Measurements from ENCODE around the gene ERGIC3.
A peak's percentile ranks its signal among the peaks of the same experiment; 100 is the strongest.

Gene ERGIC3

GRCh38 chr20:35561671-35562070 lies 19.8 kb downstream of the ERGIC3 start:
- DNase-seq (ENCODE audit: low spot score): no peak

GRCh38 chr20:35562541-35563110 lies 20.7 kb downstream of the ERGIC3 start:
- no peak for DNase-seq (ENCODE audit: low spot score)

DNA sequence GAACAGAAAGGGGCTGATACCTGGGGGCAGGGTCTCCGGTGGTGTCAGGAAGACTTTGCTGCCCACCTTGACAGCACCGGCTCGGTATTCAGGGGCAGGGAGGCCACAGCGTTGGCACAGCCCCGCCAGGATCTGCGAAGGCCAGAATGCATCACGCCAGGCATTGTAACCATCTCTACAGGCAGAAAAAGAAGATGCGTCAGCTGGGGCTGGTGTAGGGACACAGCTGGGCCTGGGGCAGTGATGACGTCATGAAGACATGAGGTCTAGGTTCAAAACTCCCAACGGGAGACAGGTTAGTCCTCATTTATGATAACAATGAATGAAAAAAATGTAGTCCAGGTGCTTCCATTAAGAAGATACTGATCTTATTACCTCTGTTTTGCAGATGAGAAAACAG lies 22.0 kb downstream of the ERGIC3 start:
- no peak for DNase-seq (ENCODE audit: low spot score)

DNA sequence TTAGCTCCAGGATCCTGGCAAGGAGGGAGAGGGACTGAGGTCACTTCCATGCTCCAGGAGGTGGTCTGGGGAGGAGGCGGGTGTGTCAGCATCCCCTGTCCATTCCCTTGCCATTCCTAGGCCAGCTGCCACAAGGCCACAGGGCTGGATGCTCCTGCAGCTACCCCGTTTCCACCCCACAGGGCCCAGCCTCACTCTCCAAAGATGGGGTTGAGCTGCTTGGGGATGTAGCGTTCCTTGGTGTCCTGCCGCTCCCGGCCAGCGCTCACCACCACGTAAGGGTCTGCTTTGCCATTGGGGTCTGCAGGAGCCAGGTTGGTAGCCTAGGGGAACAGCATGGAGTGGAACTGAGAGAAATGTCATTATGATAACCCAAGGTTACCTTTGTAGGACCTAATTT lies 23.0 kb downstream of the ERGIC3 start:
- DNase-seq (ENCODE audit: low spot score): no peak

GRCh38 chr20:35568645-35569044 lies 26.8 kb downstream of the ERGIC3 start:
- peak; percentile 22 for DNase-seq (ENCODE audit: low spot score)

- peak; percentile 8 for DNase-seq (ENCODE audit: low spot score)
Measured at GRCh38 chr20:35571555-35571954, 29.7 kb downstream of the ERGIC3 start.

DNA sequence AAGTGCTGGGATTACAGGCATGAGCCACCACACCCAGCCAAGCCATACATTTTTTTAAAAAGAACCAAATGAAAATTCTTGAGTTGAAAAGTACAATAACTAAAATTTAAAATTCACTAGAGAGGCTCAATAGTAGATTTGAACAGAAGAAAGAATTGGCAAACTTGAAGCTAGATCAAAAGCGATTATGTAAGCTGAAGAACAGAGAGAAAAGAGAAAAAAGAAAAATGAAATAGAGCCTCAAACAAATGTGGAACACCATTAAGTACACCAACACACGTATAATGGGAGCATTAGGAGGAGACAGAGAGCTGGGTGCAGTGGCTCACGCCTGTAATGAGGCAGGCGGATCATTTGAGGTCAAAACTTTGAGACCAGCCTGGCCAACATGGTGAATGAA lies 31.0 kb downstream of the ERGIC3 start:
- DNase-seq (ENCODE audit: low spot score): no peak

DNA sequence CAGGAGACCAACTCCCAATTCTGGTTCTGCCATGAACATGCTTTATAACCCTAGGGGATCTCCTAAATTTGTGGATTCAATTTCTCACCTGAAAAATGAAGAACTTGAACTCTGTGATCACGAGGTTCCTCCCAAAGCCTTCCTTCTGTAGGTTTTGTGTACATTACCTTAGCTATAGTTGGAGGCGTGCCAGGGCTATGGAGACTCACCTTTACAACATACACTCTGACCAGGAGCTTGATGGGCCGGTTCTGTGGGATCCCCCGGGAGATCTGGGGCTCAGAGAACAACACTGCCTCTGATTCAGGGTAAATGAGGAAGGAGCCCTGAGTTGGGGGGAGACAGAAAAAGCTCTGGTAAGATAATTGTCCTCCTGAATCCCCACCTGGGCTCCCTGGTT lies 34.1 kb downstream of the ERGIC3 start:
- DNase-seq (ENCODE audit: low spot score): no peak

GRCh38 chr20:35576816-35577215 lies 34.9 kb downstream of the ERGIC3 start:
- DNase-seq (ENCODE audit: low spot score): peak; percentile 8

- DNase-seq (ENCODE audit: low spot score): no peak
Measured at GRCh38 chr20:35578469-35578868, 36.6 kb downstream of the ERGIC3 start.

DNA sequence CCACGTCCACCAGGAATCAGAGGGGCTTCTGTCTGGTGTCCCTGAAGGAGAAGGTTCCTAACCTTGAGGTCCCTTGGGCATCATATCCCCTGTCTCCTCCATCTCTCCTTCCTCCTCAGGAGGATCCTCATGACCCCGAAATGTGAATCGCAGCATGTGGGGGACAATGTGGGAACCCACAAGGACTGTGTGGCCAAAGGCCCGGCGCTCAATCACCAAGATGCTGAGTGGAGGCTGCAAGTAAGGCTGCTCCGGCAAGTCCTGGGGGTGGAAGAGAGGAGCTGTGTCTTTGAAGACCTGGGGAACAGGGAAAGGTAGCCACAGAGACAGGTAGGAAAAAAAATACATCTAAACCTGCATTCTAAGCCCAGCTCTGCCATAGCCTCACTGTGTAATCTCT lies 37.3 kb downstream of the ERGIC3 start:
- DNase-seq (ENCODE audit: low spot score): no peak

- no peak for DNase-seq (ENCODE audit: low spot score)
Measured at GRCh38 chr20:35582131-35582530, 40.3 kb downstream of the ERGIC3 start.

DNA sequence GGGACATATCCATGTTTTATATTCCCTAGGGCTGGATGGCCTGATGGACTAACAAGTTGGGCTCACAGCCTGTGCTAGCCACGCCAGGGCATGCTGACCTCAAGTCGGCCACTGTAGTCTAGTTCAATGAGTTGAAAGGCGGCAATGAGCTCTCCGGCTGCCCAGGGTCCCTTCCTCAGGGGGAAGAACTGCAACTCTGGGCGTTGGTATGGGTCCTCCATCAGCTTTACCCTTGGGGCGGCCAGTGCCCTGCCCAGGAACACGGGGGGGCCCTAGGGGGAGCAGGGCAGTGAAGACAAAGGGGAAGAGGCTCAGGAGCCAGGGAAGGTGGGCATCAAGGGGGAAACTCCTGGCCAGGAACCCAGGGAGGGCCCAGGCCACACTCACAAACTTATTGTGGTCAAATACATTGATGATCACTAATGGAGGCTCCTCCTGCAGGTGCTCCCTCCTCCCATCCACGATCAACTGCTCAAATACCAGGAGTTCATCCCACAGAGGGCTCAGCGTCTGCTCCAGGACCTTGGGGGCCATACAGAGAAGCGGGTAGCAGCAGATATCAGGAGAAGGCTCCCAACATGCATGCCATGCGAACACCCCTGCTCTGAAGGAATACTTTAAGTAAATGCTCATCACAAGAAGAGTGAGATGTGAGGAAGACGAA lies 41.0 kb downstream of the ERGIC3 start:
- DNase-seq (ENCODE audit: low spot score): no peak

GRCh38 chr20:35583636-35584560 lies 42.0 kb downstream of the ERGIC3 start:
- DNase-seq (ENCODE audit: low spot score): peak; percentile 14

GRCh38 chr20:35586751-35587425 lies 45.0 kb downstream of the ERGIC3 start:
- no peak for DNase-seq (ENCODE audit: low spot score)

DNA sequence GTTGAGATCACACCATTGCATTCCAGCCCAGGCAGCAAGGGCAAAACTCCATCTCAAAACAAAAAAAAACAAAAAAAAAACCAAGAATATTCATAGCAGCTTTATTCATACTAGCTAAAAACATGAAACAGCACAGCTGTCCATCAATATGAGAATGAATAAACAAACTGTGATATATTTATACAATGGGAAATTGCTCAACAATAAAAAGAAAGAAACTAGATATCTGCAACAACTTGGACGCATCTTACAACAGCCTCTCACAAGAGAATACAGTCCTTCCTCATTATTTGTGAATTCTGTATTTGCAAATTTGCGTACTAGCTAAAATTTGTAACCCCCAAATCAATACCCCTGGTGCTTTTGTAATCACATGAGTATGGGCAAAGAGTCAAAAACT lies 45.6 kb downstream of the ERGIC3 start:
- no peak for DNase-seq (ENCODE audit: low spot score)

DNA sequence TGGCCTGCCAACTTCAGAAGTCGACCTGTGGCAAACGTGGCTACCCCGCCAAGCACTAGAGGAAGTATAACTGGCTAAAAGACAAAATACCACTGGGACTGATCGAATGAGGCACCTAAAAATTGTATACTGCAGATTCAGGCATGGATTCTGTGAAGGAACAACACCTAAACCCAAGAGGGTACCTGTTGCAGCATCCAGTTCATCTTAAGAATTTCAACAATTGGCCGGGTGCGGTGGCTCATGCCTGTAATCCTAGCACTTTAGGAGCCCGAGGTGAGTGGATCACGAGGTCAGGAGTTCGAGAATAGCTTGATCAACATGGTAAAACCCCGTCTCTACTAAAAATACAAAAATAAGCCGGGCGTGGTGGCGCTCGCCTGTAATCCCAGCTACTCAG lies 46.5 kb downstream of the ERGIC3 start:
- no peak for DNase-seq (ENCODE audit: low spot score)

DNA sequence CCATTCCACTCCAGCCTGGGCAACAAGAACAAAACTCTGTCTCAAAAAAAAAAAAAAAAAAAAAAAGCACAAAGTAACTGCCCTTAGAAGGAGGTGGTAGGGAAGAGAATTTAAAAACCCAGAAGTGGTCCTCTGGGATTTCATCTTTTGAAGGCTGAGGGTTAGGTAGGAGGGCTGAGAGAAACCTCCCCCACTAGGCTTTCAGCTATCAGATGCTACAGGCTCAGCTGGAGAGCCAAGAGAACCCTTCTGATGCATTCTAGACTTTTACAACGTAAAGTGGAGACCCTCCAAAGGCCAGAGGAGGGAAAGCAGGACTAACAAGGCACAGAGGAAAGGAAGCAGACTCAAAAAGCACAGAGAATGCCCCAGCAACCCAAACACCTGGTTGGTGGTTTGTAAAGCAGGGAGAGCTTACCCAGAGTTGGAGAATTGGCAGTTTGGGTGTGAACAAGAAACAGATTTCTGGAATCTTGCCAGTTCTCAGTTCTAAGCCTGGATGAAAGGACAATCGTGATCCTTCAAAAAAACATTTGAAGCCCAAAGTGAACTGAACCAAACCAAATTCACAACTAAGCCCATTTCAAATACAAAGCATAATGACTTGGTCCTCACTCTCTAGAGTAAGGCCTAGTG lies 50.6 kb downstream of the ERGIC3 start:
- DNase-seq (ENCODE audit: low spot score): no peak

DNA sequence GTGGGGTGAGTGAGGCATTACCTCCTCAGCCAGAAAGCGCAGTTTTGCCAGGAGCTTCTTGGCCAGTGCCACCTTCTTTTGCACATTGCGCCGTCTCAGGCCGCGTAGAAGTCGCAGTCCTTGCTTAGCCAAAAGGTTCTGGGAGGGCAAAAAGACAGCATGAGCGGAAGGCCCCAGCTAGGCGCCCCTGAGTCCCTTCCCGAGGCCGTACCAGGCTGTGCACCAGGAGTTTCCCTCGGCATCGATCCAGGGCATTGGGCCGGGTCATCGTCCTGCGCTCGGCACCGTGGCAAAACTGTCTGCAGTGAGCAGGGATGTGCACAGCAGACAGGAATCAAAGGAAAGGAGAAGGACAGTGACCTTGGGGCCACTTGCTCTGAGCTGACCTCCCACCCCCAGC lies 53.6 kb downstream of the ERGIC3 start:
- no peak for DNase-seq (ENCODE audit: low spot score)

DNA sequence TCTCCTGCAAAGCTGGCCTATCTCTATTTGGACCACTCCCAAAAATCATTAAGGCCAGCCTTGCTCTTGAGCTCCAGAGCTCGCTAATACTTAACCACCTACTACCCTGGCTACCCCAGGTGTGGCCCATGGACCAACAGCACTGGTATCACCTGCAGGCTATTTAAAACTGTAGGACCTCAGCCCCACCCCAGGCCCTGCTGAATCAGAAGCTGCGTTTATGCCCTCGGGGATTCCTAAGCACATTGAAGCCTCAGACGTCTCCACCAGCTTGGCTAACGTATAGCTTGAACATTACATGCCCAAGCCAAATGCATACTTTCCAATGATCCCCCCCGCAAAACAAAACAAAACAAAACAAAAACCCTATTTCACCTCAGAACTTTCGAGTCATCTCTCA lies 54.0 kb downstream of the ERGIC3 start:
- DNase-seq (ENCODE audit: low spot score): no peak

- no peak for DNase-seq (ENCODE audit: low spot score)
Measured at GRCh38 chr20:35597186-35597585, 55.3 kb downstream of the ERGIC3 start.

DNA sequence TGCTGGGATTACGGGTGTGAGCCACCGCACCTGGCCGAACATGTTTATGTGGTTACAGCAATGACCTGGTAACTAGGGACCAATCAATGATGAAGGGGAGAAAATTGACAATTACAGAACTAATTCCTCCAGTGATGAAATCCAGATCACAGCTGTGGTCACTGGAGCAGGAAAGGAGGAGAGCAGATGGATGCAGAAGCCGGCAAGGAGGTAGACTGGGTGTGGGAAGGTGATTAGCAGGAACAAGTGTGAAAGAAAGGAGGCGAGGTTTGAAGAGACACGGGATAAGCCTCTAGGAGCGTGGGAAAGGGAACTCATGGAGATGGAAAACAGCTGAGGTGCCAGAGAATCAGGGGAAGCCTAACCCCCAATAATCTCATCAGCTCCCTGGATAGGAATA lies 56.6 kb downstream of the ERGIC3 start:
- no peak for DNase-seq (ENCODE audit: low spot score)

All from AG20443 (cell line).